Kidney (tissue), 14 donors: ENCODE results near the gene TENT5C. TPM values are rescaled to one million over a fixed set of nuclear protein-coding genes. Genes with fewer than 3 reads are reported as not detected.

ENCODE experiments used
- DNase-seq, 5 donors: peaks; one replicate each; pipeline ENCODE4 v3.0.0-alpha.2; 2013 to 2020
- FAIRE-seq: peaks from 2 replicates; lab custom pipeline; 2012; peaks lifted over from hg19 to GRCh38; lab: Jason Lieb, UNC
- H3K27ac ChIP-seq, 2 donors: one replicate each; pipeline ENCODE4 v1.7.0; 2013; ENCODE audit warnings: low read depth in 2 of 2, low read length in 2 of 2, inconsistent platforms in 1 of 2
- H3K27me3 ChIP-seq: one replicate; pipeline ENCODE4 v1.7.1; 2013; ENCODE audit warnings: low read length, inconsistent platforms; ENCODE audit not compliant: control insufficient read depth, insufficient read depth
- H3K36me3 ChIP-seq, 3 donors: one replicate each; pipeline versions ENCODE4 v1.7.0 to v1.7.1; 2013; ENCODE audit warnings: low read length in 3 of 3, control low read depth in 1 of 3, inconsistent platforms in 1 of 3; ENCODE audit not compliant: insufficient read depth in 3 of 3, control insufficient read depth in 2 of 3
- H3K4me1 ChIP-seq, 3 donors: one replicate each; pipeline versions ENCODE4 v1.7.0 to v1.7.1; 2013; ENCODE audit warnings: low read length in 3 of 3, inconsistent platforms in 1 of 3, low read depth in 1 of 3; ENCODE audit not compliant: control insufficient read depth in 2 of 3, insufficient read depth in 2 of 3
- H3K4me3 ChIP-seq, 3 donors: one replicate each; pipeline versions ENCODE4 v1.7.0 to v1.8.1; 2013; ENCODE audit warnings: low read length in 3 of 3, control low read depth in 1 of 3, inconsistent platforms in 1 of 3
- H3K9ac ChIP-seq, 3 donors: one replicate each; pipeline versions ENCODE4 v1.7.0 to v1.7.1; 2013; ENCODE audit warnings: low read length in 3 of 3, control low read depth in 1 of 3, inconsistent platforms in 1 of 3
- H3K9me3 ChIP-seq, 3 donors: one replicate each; pipeline versions ENCODE4 v1.7.0 to v1.7.1; 2013; ENCODE audit warnings: low read length in 3 of 3, control low read depth in 1 of 3, inconsistent platforms in 1 of 3; ENCODE audit not compliant: control insufficient read depth in 2 of 3, insufficient read depth in 1 of 3
- intact Hi-C: fragments of 100-400 bp; cut with DNase I; formaldehyde crosslinking; loops from one replicate; pipeline ENCODE4 v1.11.1; 2022
- polyA plus RNA-seq: library from polyadenylated mRNA; stranded (reverse); fragments of 350-450 nt; fragmentation: Illumina TruSeq; extraction: RNeasy Lipid Tissue Mini Kit (QIAGEN cat#74804); gene quantifications from one replicate; pipeline ENCODE4 v1.2.3, GENCODE V29; 2014; ENCODE audit warnings: low read depth, low replicate concordance; ENCODE audit not compliant: insufficient read depth
- total RNA-seq: library from RNA; stranded (reverse); fragmentation: NEBNext Ultra II Directional; extraction: Animal tissue kit (Norgen Biotek cat#: 25700); gene quantifications from one replicate; pipeline ENCODE4 v1.2.1, GENCODE V29; 2021
- TF ChIP-seq, protein P1 (sequence below): IDR thresholded peaks from 3 replicates; pipeline ENCODE4 v1.5.1; 2012; ENCODE audit warnings: mild to moderate bottlenecking, moderate library complexity, borderline replicate concordance; ENCODE audit not compliant: insufficient read depth; ENCODE audit errors: extremely low read depth
- donor health status: control.
- donor health status: control.
- donor health status: control.
- donor health status: control.
- donor health status: control.
- donor health status: DM: yes; HTN: yes; CAD: no.
- donor health status: Normal renal cell carcinoma (clear cell type).

The TENT5C gene
- total and polyA plus RNA-seq, 2 donors from 2014 or later, result 6.1 to 22.2 TPM

DNA sequence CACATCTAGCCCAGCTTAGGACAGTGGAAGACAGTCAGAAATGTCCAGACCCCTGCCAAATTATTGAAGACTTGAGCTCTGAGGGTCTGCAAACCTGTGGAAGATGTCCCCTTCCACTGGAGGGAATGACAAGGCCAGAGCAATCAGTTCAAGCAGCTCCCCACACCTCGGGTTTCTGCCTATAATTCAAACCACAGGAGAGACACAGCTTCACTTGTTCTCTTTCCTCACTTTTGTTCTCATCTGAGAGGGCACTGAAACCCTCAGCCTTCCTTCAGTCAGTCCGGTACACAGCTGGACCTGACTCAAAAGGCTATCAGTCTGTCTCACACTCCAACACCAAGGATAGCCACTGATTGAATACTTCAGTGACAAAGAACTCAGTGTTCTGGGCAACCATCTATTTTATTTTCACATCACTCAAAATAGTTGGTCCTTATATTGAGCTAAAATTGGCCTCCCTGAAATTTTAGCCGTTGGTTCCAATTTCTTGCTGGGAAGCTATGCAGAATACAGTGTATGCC is 70.1 kb downstream of the TENT5C start:
- FAIRE-seq, result no peak
- no peak for DNase-seq
- Histone ChIP-seq H3K27me3 (no peaks in the 10 kb centered on the region), H3K27ac (no peak overlapping the region), H3K36me3 (no peaks in the 10 kb centered on the region), H3K9ac (no peak overlapping the region), H3K4me1 (peaks cover 0 to 5% (median 0%) of the 10 kb centered on the region in 3 donors), H3K4me3 (no peak overlapping the region), H3K9me3 (no peaks in the 10 kb centered on the region)
- intact Hi-C loops, result no loop called here
- TF ChIP-seq, protein P1, sequence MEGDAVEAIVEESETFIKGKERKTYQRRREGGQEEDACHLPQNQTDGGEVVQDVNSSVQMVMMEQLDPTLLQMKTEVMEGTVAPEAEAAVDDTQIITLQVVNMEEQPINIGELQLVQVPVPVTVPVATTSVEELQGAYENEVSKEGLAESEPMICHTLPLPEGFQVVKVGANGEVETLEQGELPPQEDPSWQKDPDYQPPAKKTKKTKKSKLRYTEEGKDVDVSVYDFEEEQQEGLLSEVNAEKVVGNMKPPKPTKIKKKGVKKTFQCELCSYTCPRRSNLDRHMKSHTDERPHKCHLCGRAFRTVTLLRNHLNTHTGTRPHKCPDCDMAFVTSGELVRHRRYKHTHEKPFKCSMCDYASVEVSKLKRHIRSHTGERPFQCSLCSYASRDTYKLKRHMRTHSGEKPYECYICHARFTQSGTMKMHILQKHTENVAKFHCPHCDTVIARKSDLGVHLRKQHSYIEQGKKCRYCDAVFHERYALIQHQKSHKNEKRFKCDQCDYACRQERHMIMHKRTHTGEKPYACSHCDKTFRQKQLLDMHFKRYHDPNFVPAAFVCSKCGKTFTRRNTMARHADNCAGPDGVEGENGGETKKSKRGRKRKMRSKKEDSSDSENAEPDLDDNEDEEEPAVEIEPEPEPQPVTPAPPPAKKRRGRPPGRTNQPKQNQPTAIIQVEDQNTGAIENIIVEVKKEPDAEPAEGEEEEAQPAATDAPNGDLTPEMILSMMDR, result no peak

DNA sequence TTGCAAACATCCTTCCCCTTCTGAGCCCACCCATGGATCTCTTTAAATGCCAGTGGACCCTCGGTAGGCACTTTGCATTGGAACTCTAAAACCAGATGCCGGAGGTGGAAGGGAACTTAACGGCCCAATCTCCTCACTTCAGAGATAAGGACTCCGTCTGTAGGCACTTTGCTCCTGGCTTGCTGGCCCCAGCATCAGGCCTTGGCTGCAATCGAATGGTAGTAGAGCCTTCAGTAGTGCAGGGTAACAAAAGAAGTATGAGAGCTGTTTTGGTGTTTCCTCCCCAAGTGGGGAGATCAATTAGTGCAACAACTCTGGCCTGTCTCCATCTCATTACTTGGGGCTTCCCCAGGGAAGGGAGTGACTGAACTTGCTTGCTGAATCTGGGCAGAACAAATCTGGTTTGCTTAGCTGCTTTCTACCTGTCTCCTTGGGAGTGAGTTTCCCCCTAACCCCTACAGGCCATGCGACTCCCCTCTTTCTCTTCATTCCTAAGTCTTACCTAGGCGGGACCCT is 70.8 kb downstream of the TENT5C start:
- no peaks in the 10 kb centered on the region for H3K27me3 ChIP-seq
- H3K4me1 ChIP-seq, result peaks cover 0 to 5% (median 0%) of the 10 kb centered on the region in 3 donors
- TF ChIP-seq, protein P1, result no peak
- H3K9ac ChIP-seq, result no peak overlapping the region
- H3K9me3 ChIP-seq, result no peaks in the 10 kb centered on the region
- FAIRE-seq (no peak), DNase-seq (no peak)
- intact Hi-C loops, result no loop called here
- H3K4me3 ChIP-seq, result no peak overlapping the region
- H3K27ac ChIP-seq, result no peak overlapping the region
- H3K36me3 ChIP-seq, result no peaks in the 10 kb centered on the region

Other genes starting within 250 kb of the TENT5C start
- gene MAN1A2, start 238.6 kb upstream of the TENT5C start, total RNA-seq, result 54.4 TPM
- gene MAN1A2, start 238.6 kb upstream of the TENT5C start, polyA plus RNA-seq, result 8.0 TPM